Measurements from ENCODE around the gene GORASP2. TPM values are rescaled to one million over a fixed set of nuclear protein-coding genes. Genes with fewer than 3 reads are reported as not detected.

GORASP2 gene
- total and polyA plus RNA-seq, 2 of the 8 experiments (the other 6 are each of a cell fraction or from before 2014, with no cell fraction given) = 86.8 to 214 TPM

- TF ChIP-seq TAF7 (optimal IDR thresholded peaks at IDR 0.05; ENCODE audit: borderline replicate concordance, low read depth, low read length) (peak; percentile 46), CREB1 (IDR thresholded peaks at IDR 0.05) (peak; percentile 45; the same call in 1 of the 2 replicates), KDM4A (IDR thresholded peaks at IDR 0.05; ENCODE audit: low read depth, low read length, severe bottlenecking) (no peak), NANOG (IDR thresholded peaks at IDR 0.05; ENCODE audit: insufficient read depth, low read depth, low read length, poor library complexity, severe bottlenecking) (peak; percentile 30), CTCF (IDR thresholded peaks at IDR 0.05; ENCODE audit: control extremely low read depth in 1 of 3, insufficient read depth in 1 of 3, low read depth in 1 of 3, low read length in 3 of 3) (peak in 1 of 3 experiments; percentile 21; a peak in 2 of 4 replicates), FOSL1 (IDR thresholded peaks at IDR 0.05; ENCODE audit: insufficient read depth, low read depth, low read length) (no peak), EGR1 (IDR thresholded peaks at IDR 0.05; ENCODE audit: borderline replicate concordance, low read depth, low read length) (peak; percentile 35), SIN3A (conservative IDR thresholded peaks at IDR 0.05 in 1 of 2, IDR thresholded peaks at IDR 0.05 in 1 of 2; ENCODE audit: low read depth in 1 of 2, low read length in 2 of 2) (peak in 1 of 2 experiments; percentile 26; a peak in 1 of 4 replicates), RXRA (IDR thresholded peaks at IDR 0.05; ENCODE audit: insufficient read depth, low read depth, low read length) (no peak), EZH2 (IDR thresholded peaks at IDR 0.05; ENCODE audit: low read depth, low read length, severe bottlenecking) (no peak), SAP30 (IDR thresholded peaks at IDR 0.05; ENCODE audit: insufficient read depth, insufficient replicate concordance, low read length) (peak; percentile 28), CHD1 (IDR thresholded peaks at IDR 0.05; ENCODE audit: low read depth, low read length) (peak; percentile 81), BACH1 (IDR thresholded peaks at IDR 0.05; ENCODE audit: low read length) (no peak; the same call in 1 of the 2 replicates), ZNF274 (IDR thresholded peaks at IDR 0.05; ENCODE audit: borderline replicate concordance, extremely low read depth, low read length) (no peak), RBBP5 (IDR thresholded peaks at IDR 0.05; ENCODE audit: borderline replicate concordance, low read depth, low read length) (peak; percentile 51; the same call in 1 of the 2 replicates), SRF (IDR thresholded peaks at IDR 0.05; ENCODE audit: low read depth, low read length) (no peak), CHD2 (IDR thresholded peaks at IDR 0.05; ENCODE audit: low read length) (0 out of 2 replicates have a peak, but pooled peaks have one; percentile 23), MAX (IDR thresholded peaks at IDR 0.05) (peak; percentile 64; the same call in 1 of the 2 replicates)
- TF ChIP-seq, protein P1, sequence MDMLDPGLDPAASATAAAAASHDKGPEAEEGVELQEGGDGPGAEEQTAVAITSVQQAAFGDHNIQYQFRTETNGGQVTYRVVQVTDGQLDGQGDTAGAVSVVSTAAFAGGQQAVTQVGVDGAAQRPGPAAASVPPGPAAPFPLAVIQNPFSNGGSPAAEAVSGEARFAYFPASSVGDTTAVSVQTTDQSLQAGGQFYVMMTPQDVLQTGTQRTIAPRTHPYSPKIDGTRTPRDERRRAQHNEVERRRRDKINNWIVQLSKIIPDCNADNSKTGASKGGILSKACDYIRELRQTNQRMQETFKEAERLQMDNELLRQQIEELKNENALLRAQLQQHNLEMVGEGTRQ (IDR thresholded peaks at IDR 0.05; ENCODE audit: low read length) = peak; percentile 89
These were observed 11.7 kb upstream of the GORASP2 start (continued) for GRCh38 chr2:170917219-170917913.

Data from H1 (cell line).